Hepatocyte (in vitro differentiated cells): ENCODE data around the gene ZNF354C.

Experiments
- CTCF ChIP-seq: fragments of 200-600 bp; sonication (generic); IDR thresholded peaks from 2 replicates; pipeline ENCODE4 v1.5.1; 2016; ENCODE audit warnings: antibody characterized with exemption, mild to moderate bottlenecking; ENCODE audit not compliant: poor library complexity
- EZH2 ChIP-seq: fragments of 200-600 bp; sonication (generic); IDR thresholded peaks from 2 replicates; pipeline ENCODE4 v1.6.1; 2016; ENCODE audit warnings: antibody characterized with exemption, mild to moderate bottlenecking, borderline replicate concordance
- EZH2phosphoT487 ChIP-seq: fragments of 200-600 bp; sonication (generic); IDR thresholded peaks from one replicate; pipeline ENCODE4 v1.6.1; 2018; ENCODE audit warnings: antibody characterized with exemption, mild to moderate bottlenecking, low read depth, moderate library complexity; ENCODE audit not compliant: unreplicated experiment, severe bottlenecking

GRCh38 chr5:179123491-179124272, 63.5 kb downstream of the ZNF354C start:
- TF ChIP-seq CTCF (no peak), EZH2phosphoT487 (no peak), EZH2 (no peak)
